DND-41 (cell line): ENCODE data around the gene SIX2.

Source experiments
- ATAC-seq: fragments of 200-7000 bp; cut with Tn5 transposase; 3 replicates; pipeline ENCODE4 v1.9.1; 2021; ENCODE audit warnings: low read depth; ENCODE audit not compliant: insufficient read depth
- DNase-seq: peaks from one replicate; pipeline ENCODE4 v3.0.0-alpha.2; 2020
- H2AFZ ChIP-seq: 2 replicates; pipeline ENCODE4 v1.6.0; 2012; ENCODE audit warnings: low read depth, low read length
- H3K27ac ChIP-seq: 2 replicates; pipeline ENCODE4 v1.5.1; 2012; ENCODE audit warnings: low read length, inconsistent platforms
- H3K27me3 ChIP-seq: fragments of 200-600 bp; sonication (generic); 2 replicates; pipeline ENCODE4 v1.6.0; 2012; ENCODE audit warnings: low read length, mild to moderate bottlenecking, inconsistent platforms; ENCODE audit not compliant: insufficient read depth, poor library complexity
- H3K36me3 ChIP-seq: 2 replicates; pipeline ENCODE4 v1.5.1; 2012; ENCODE audit warnings: low read length, inconsistent platforms; ENCODE audit not compliant: insufficient read depth
- H3K4me1 ChIP-seq: 2 replicates; pipeline ENCODE4 v1.5.1; 2012; ENCODE audit warnings: mild to moderate bottlenecking, low read length; ENCODE audit not compliant: insufficient read depth
- H3K4me2 ChIP-seq: 2 replicates; pipeline ENCODE4 v1.6.0; 2012; ENCODE audit warnings: mild to moderate bottlenecking, moderate library complexity, low read length, inconsistent platforms; ENCODE audit not compliant: insufficient read depth
- H3K4me3 ChIP-seq, 2 experiments: fragments of 200-600 bp in 1 of 2; shearing (Covaris generic) in 1 of 2; 2 replicates each; pipeline ENCODE4 v1.5.1; 2012 to 2016; ENCODE audit warnings: inconsistent platforms in 2 of 2, low read length in 2 of 2, mild to moderate bottlenecking in 2 of 2, low read depth in 1 of 2, moderate library complexity in 1 of 2
- H3K79me2 ChIP-seq: 2 replicates; pipeline ENCODE4 v1.6.0; 2012; ENCODE audit warnings: low read length, inconsistent platforms; ENCODE audit not compliant: insufficient read depth
- H3K9ac ChIP-seq: 2 replicates; pipeline ENCODE4 v1.6.0; 2012; ENCODE audit warnings: low read depth, mild to moderate bottlenecking, inconsistent platforms, low read length, moderate library complexity
- H3K9me3 ChIP-seq: 2 replicates; pipeline ENCODE4 v1.5.1; 2012; ENCODE audit warnings: low read length, moderate library complexity, mild to moderate bottlenecking, inconsistent platforms; ENCODE audit not compliant: insufficient read depth, severe bottlenecking
- H4K20me1 ChIP-seq: 2 replicates; pipeline ENCODE4 v1.6.0; 2012; ENCODE audit warnings: low read length; ENCODE audit not compliant: insufficient read depth
- EZH2 ChIP-seq: IDR thresholded peaks from 3 replicates; pipeline ENCODE4 v1.6.1; 2012; ENCODE audit warnings: borderline replicate concordance, low read depth, mild to moderate bottlenecking, moderate library complexity, low read length, inconsistent platforms; ENCODE audit not compliant: severe bottlenecking
- TF ChIP-seq, protein P1 (sequence below): IDR thresholded peaks from 2 replicates; pipeline ENCODE4 v1.5.1; 2012; ENCODE audit warnings: borderline replicate concordance, low read length, moderate library complexity, mild to moderate bottlenecking; ENCODE audit not compliant: poor library complexity, severe bottlenecking; ENCODE audit errors: extremely low read depth

SIX2 gene

DNA sequence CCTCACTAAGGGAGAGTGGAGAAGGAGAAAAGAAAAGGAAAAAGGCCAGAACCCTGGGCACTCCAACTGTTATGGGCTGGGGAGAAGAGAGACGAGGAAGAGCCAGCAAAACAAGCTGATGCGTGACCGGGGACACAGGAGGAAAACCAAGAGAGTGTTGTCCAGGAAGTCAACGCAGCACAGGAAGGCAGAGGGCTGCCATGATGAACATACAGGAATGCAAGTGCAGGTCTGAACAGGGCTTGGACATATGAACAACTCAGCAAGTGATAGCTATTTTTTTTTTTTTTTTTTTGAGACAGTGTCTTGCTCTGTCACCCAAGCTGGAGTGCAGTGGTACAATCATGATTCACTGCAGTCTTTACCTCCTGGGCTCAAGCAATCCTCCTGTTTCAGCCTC lies 39.3 kb downstream of the SIX2 start:
- H3K9ac ChIP-seq = no peak overlapping the region
- no peaks in the 10 kb centered on the region for H3K79me2 ChIP-seq
- H4K20me1 ChIP-seq = no peaks in the 10 kb centered on the region
- no peak for TF ChIP-seq EZH2
- TF ChIP-seq, protein P1, sequence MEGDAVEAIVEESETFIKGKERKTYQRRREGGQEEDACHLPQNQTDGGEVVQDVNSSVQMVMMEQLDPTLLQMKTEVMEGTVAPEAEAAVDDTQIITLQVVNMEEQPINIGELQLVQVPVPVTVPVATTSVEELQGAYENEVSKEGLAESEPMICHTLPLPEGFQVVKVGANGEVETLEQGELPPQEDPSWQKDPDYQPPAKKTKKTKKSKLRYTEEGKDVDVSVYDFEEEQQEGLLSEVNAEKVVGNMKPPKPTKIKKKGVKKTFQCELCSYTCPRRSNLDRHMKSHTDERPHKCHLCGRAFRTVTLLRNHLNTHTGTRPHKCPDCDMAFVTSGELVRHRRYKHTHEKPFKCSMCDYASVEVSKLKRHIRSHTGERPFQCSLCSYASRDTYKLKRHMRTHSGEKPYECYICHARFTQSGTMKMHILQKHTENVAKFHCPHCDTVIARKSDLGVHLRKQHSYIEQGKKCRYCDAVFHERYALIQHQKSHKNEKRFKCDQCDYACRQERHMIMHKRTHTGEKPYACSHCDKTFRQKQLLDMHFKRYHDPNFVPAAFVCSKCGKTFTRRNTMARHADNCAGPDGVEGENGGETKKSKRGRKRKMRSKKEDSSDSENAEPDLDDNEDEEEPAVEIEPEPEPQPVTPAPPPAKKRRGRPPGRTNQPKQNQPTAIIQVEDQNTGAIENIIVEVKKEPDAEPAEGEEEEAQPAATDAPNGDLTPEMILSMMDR = no peak
- no peak overlapping the region for H2AFZ ChIP-seq
- no peaks in the 10 kb centered on the region for H3K9me3 ChIP-seq
- H3K4me3 ChIP-seq = no peak overlapping the region
- H3K36me3 ChIP-seq = no peaks in the 10 kb centered on the region
- no peaks in the 10 kb centered on the region for H3K27me3 ChIP-seq
- H3K27ac ChIP-seq = no peak overlapping the region
- H3K4me2 ChIP-seq = no peak overlapping the region
- no peaks in the 10 kb centered on the region for H3K4me1 ChIP-seq
- ATAC-seq (no peak), DNase-seq (no peak)

DNA sequence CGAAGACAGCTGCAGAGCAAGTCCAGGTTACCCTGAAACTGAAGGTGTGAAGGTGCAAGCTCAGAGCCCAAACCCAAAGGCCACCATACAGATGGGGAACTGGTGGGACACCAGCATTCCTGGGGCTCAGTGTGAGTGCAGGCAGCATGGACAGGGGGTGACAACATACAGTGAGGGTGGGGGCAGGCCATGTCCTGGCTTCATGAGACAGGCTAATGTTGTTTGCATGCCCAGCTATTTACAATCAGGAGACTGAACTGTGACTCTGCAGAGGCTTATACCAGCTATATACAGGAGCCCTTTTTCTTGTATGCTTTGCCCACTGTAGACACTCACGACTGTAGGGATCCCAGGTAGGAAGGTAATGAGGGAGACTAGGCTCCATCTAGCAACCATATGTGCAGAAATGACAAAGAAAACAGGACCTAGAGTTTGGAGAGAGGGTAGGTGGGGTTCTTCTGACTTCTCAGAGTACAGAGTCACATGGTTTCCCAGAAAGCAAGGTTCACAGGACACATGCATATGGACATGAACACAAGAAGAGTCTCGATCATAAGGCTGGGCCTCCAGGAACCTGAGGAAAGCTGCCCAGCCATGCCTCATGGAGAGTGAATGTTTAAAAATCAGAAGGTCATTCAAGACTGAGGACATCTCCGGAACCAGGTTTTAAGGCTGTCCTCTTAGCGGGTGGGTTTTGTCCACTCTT lies 41.4 kb downstream of the SIX2 start:
- ATAC-seq (no peak), DNase-seq (no peak)
- Histone ChIP-seq H3K4me1 (no peaks in the 10 kb centered on the region), H3K79me2 (no peaks in the 10 kb centered on the region), H3K27ac (no peak overlapping the region), H3K4me2 (no peak overlapping the region), H3K4me3 (no peak overlapping the region), H3K9me3 (no peaks in the 10 kb centered on the region), H3K36me3 (no peaks in the 10 kb centered on the region), H4K20me1 (no peaks in the 10 kb centered on the region), H3K9ac (no peak overlapping the region), H3K27me3 (no peaks in the 10 kb centered on the region), H2AFZ (no peak overlapping the region)
- TF ChIP-seq, protein P1 = no peak
- TF ChIP-seq EZH2 = no peak

DNA sequence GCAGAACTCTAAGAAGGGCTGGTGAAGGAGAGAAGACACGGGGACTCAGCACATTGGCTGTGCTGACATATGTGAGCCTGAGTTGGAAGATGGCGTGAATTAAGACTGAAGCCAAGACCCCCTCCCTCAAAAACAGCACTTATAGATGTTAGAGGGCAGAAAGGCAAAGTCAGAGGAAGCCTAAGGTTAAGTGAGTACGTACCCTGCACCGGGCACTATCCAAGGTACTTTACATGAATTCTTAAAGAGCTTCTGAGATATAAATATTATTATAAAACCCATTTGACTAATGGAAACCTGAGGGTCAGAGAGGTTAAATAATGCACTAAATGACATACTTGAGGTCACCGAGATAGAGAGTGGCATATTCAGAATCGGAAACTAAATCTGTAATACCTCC lies 42.2 kb downstream of the SIX2 start:
- H3K9me3 ChIP-seq = no peaks in the 10 kb centered on the region
- H3K79me2 ChIP-seq = no peaks in the 10 kb centered on the region
- H3K4me1 ChIP-seq = no peaks in the 10 kb centered on the region
- TF ChIP-seq EZH2 = no peak
- TF ChIP-seq, protein P1 = no peak
- no peaks in the 10 kb centered on the region for H3K27me3 ChIP-seq
- no peaks in the 10 kb centered on the region for H3K36me3 ChIP-seq
- ATAC-seq = no peak
- H3K4me2 ChIP-seq = no peak overlapping the region
- H3K27ac ChIP-seq = no peak overlapping the region
- no peaks in the 10 kb centered on the region for H4K20me1 ChIP-seq
- H2AFZ ChIP-seq = no peak overlapping the region
- H3K4me3 ChIP-seq = no peak overlapping the region
- no peak for DNase-seq
- H3K9ac ChIP-seq = no peak overlapping the region
